GM19395 (cell line): Measurements from ENCODE around the gene SH3RF3.

ENCODE experiments used
- ATAC-seq: cut with Tn5 transposase; IDR thresholded peaks from one replicate; pipeline ENCODE4 v1.9.1; 2021; ENCODE audit warnings: mild to moderate bottlenecking, moderate library complexity; ENCODE audit not compliant: unreplicated experiment

The SH3RF3 gene

GRCh38 chr2:109137616-109138015 is 8.6 kb downstream of the SH3RF3 start:
- no peak for ATAC-seq

DNA sequence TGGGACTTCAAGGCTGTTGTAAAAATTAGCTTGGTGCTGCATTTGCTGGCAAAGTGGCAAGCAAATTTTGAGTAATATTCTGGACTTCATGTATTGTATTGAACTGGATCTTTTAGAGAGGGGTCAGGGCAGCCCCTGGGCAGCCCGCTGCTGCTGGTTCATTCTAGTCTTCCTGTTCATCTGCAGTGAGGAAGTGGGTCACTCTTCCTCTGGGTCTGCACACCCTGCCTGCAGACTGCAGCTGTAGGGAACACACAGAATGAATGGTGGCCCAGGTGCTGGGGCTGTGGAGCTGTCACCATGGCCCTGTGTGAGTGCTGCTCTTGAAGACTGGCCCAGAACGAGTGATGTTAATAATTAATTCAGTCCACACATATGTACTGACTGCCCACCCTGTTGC is 9.4 kb downstream of the SH3RF3 start:
- no peak for ATAC-seq

DNA sequence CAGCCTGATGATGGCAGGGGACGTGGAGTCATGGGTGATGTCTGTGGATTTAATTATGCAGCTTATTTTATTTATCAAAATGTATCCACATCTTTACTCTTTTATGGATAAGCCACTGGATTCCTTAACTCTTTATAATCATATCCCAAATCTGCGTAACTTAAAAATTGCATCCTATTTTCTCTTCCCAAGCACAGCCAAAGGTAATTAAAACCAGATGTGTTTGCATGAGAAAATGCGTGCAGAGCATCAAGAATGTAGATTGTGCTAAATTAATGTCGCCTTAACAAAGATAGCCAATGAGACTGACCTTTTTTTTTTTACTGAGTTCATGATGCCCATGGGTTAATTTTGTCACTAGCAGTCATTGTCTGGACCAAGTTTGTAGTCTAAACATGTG is 10.0 kb downstream of the SH3RF3 start:
- ATAC-seq: no peak

GRCh38 chr2:109139865-109140396 is 10.9 kb downstream of the SH3RF3 start:
- no peak for ATAC-seq

GRCh38 chr2:109141006-109141600 is 12.1 kb downstream of the SH3RF3 start:
- ATAC-seq: no peak

DNA sequence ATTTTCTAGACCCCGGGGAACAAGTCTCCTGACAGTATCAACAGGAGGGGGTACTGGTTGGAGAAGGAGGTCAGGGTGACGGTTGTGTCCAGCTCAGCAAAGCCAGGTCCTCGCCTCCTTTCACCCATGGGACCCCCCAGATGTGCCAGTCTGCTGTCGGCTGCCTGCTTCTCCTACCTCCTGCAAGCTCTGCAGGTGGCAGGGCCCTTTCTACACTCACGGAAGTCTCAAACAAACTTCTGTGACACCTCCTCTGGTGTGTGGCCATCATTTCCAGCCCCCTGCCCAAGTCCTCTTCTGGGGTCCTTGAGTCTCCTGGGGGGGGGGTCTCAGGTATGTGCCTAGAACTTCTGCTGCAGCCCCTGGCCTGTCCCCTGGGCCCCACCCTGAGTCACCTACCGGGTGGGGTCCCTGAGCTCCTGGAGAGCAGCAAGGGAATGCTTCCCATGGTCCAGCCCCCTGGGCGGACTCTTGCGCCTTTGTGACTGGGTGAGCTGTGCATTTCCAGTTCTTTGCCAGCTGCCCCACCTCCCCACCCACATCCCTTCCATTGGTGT is 12.8 kb downstream of the SH3RF3 start:
- ATAC-seq: no peak

- ATAC-seq: no peak
Measured at GRCh38 chr2:109142416-109143210, 13.6 kb downstream of the SH3RF3 start.

GRCh38 chr2:109143214-109144187 is 14.5 kb downstream of the SH3RF3 start:
- peak; percentile 88 for ATAC-seq

GRCh38 chr2:109144271-109144670 is 15.3 kb downstream of the SH3RF3 start:
- ATAC-seq: peak; percentile 68

DNA sequence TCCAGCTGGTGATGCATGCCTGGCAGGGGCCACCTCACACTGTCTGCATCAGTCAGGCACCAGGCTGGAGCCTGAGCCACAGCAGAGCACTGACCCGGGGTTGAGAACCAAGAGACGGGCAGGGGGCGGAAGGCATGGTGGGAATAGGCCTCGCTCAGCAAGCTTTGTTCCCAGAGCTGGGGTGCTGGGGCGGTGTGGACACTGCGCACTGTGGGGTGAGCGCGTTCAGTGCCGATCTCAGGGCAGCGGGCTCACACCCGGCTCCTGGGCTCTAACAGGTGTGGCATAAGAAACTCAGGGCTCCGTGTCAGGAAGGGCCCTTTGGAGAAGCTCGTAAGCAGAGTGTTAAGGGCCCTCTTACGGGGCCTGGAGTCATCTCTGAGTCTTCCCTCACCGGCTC is 15.7 kb downstream of the SH3RF3 start:
- ATAC-seq: no peak

GRCh38 chr2:109145286-109145685 is 16.3 kb downstream of the SH3RF3 start:
- no peak for ATAC-seq

GRCh38 chr2:109147405-109147804 is 18.4 kb downstream of the SH3RF3 start:
- no peak for ATAC-seq

GRCh38 chr2:109148117-109148746 is 19.2 kb downstream of the SH3RF3 start:
- no peak for ATAC-seq

DNA sequence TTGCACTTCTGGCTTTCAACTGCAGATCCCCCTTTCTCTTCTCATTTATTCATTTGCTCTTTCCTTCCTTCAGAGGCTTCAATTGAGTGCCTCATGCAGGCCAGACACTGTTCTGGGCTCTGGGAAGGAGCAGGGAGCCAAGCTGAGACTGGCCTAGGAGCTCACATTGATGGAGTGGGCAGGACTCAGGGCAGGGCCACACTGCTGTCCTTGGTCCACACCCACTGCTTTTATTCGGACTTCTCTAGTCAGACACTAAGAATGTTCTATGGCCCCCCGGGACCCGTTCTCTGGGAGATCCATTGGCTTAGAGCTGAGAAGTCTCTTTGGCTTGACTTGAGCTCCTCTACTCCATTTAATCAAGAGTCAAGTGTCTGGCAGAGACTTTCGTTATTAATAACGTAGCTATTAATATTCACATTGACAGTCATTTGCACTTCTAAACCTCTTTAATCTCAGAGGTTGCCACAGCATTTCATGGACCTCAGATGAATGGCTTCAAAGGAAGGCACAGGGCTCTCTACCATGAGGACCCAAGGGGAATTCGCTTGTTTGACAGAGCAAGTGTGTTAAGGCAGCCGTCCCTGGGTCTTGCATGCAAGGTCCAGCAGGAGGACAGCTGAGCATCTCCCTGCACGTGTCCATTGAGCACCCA is 20.1 kb downstream of the SH3RF3 start:
- no peak for ATAC-seq

DNA sequence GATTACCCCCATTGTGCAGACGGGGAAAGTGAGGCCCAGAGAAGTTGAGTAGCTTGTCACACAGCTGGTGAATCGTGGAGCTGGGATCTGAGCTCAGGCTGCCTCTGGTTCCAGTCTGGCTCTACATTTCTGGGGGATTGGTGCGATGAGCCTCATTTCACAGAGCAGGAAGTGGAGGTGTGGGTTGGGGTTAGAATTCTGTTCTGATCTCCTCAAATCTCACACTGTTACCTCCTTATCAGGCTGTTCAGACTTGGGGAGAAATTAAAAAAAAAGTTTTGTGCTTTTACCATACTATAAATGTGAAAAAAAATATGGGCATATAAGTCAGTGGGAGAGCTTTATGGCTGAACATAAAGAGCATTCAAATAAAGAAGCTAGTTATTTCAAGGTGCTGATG is 21.6 kb downstream of the SH3RF3 start:
- ATAC-seq: no peak

- no peak for ATAC-seq
Measured at GRCh38 chr2:109151519-109151918, 22.5 kb downstream of the SH3RF3 start.

DNA sequence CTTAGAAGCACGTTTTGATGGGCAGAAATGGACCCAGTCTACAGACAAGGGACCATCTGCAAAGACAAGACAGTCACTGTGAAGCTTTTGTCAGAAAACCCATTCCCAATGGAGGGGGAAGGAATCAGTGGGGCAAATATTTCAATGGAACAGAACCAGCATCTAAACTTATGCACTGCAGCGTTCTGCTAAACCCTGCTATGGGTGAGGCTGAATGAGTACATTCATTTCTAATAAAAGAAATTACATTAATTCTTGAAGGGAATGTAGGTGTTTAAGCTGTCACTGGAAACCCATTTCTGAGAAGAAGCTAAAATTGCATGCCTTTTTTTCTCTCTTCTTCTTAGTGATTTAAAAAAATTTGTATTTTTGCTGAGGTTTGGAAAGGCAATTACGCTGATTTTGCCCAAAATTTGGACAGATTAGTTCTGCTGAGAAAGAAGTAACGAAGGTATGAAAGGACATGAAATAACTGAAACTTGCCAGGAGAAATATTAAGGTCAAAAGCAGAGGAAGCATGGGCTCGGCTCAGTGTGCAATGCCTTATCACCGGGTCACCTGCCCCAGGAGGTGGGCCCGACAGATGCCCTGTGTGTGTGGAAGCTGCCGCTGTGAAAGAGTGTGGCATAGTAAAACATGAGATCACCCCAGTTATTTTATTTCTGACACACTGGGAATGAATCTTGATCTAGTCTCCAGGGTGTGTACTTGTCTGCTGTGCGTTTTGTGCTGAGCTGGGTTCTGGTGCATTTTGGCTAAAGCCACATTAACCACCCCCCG is 24.2 kb downstream of the SH3RF3 start:
- no peak for ATAC-seq

- no peak for ATAC-seq
Measured at GRCh38 chr2:109153807-109154206, 24.8 kb downstream of the SH3RF3 start.

DNA sequence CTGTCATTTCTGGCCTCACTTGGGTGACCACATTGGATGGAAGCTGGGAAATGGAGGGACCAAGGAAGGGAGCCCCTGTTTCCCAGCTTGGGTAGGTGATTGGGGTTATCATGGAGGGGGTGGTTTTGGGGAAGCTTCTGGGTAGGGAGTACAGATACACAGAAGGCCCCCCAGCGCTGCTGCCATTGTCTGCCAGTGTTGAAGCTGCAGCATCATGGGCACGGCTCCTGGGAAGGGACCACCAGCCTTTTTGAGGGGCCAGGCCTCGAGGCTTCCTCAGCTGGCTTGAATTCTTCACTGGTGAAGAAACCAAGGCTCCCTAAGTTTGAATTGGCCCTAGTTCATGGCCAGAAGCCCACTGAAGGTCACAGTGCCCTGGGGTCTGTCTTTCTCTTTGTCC is 25.2 kb downstream of the SH3RF3 start:
- ATAC-seq: no peak
